ENCODE results near the gene ATP6V0A4. TPM values are rescaled to one million over a fixed set of nuclear protein-coding genes. Genes with fewer than 3 reads are reported as not detected.

Gene ATP6V0A4
- total RNA-seq, 1 experiment from 2014 or later: not detected

GRCh38 chr7:138657854-138658386 lies 140.1 kb downstream of the ATP6V0A4 start:
- Histone ChIP-seq H2AFZ (ENCODE audit: low read length) (no peak overlapping the region), H4K20me1 (ENCODE audit: insufficient read depth, low read depth, low read length) (no peaks in the 10 kb centered on the region), H3K4me1 (ENCODE audit: low read length) (no peaks in the 10 kb centered on the region; the same call in 1 of the 2 replicates), H3K27ac (ENCODE audit: low read length) (no peak overlapping the region), H3K27me3 (ENCODE audit: low read length) (no peaks in the 10 kb centered on the region), H3K9ac (ENCODE audit: low read length) (no peak overlapping the region), H3K36me3 (ENCODE audit: insufficient read depth, low read length) (no peaks in the 10 kb centered on the region), H3K9me2 (replicated peaks; ENCODE audit: insufficient read depth, low read length) (no peaks in the 10 kb centered on the region), H3K4me3 (ENCODE audit: low read length) (no peak overlapping the region), H3K4me2 (ENCODE audit: low read depth, low read length, poor library complexity, severe bottlenecking) (no peak overlapping the region), H3K9me3 (ENCODE audit: low read length) (no peaks in the 10 kb centered on the region), H3K79me2 (ENCODE audit: low read length) (no peaks in the 10 kb centered on the region)
- DNase-seq: no peak

- no peaks in the 10 kb centered on the region for H3K27me3 ChIP-seq (ENCODE audit: low read length)
- H3K9me3 ChIP-seq (ENCODE audit: low read length): no peaks in the 10 kb centered on the region
- no peaks in the 10 kb centered on the region; the same call in 1 of the 2 replicates for H3K4me1 ChIP-seq (ENCODE audit: low read length)
- H3K36me3 ChIP-seq (ENCODE audit: insufficient read depth, low read length): no peaks in the 10 kb centered on the region
- no peak overlapping the region for H3K4me2 ChIP-seq (ENCODE audit: low read depth, low read length, poor library complexity, severe bottlenecking)
- H3K79me2 ChIP-seq (ENCODE audit: low read length): no peaks in the 10 kb centered on the region
- H3K4me3 ChIP-seq (ENCODE audit: low read length): no peak overlapping the region
- no peaks in the 10 kb centered on the region for H3K9me2 ChIP-seq (replicated peaks; ENCODE audit: insufficient read depth, low read length)
- H2AFZ ChIP-seq (ENCODE audit: low read length): no peak overlapping the region
- H3K27ac ChIP-seq (ENCODE audit: low read length): no peak overlapping the region
- H3K9ac ChIP-seq (ENCODE audit: low read length): no peak overlapping the region
- no peak for DNase-seq
- no peaks in the 10 kb centered on the region for H4K20me1 ChIP-seq (ENCODE audit: insufficient read depth, low read depth, low read length)
Measured at GRCh38 chr7:138656952-138657351, 141.0 kb downstream of the ATP6V0A4 start.

Other genes starting within 250 kb of the ATP6V0A4 start
- not detected in 2 replicates for gene SVOPL, start 96.8 kb downstream of the ATP6V0A4 start, total RNA-seq (2014; rRNA removed; shearing (Covaris generic); ENCODE audit: low replicate concordance)
- not detected in 2 replicates for gene TMEM213, start 202 bp downstream of the ATP6V0A4 start, total RNA-seq (2014; rRNA removed; shearing (Covaris generic); ENCODE audit: low replicate concordance)
- not detected in 2 replicates for gene KIAA1549, start 183.2 kb upstream of the ATP6V0A4 start, total RNA-seq (2014; rRNA removed; shearing (Covaris generic); ENCODE audit: low replicate concordance)
- 0.25 TPM in 1 of 2 replicates, not detected in the other for gene ZC3HAV1L, start 237.8 kb upstream of the ATP6V0A4 start, total RNA-seq (2014; rRNA removed; shearing (Covaris generic); ENCODE audit: low replicate concordance)